AG09309 (cell line): ENCODE data around the gene PKIB.

Source experiments
- DNase-seq: peaks from one replicate; pipeline ENCODE4 v3.0.0-alpha.2; 2010; ENCODE audit warnings: low read depth
- H3K4me3 ChIP-seq: 2 replicates; pipeline ENCODE4 v1.5.1; 2011; ENCODE audit warnings: mild to moderate bottlenecking, low read depth, low read length, moderate library complexity; ENCODE audit not compliant: control insufficient read depth
- TF ChIP-seq, protein P1 (sequence below): IDR thresholded peaks from 2 replicates; pipeline ENCODE4 v1.5.1; 2011; ENCODE audit warnings: mild to moderate bottlenecking, low read depth, low read length, inconsistent platforms; ENCODE audit not compliant: insufficient read depth, control insufficient read depth; ENCODE audit errors: missing control alignments

The PKIB gene

DNA sequence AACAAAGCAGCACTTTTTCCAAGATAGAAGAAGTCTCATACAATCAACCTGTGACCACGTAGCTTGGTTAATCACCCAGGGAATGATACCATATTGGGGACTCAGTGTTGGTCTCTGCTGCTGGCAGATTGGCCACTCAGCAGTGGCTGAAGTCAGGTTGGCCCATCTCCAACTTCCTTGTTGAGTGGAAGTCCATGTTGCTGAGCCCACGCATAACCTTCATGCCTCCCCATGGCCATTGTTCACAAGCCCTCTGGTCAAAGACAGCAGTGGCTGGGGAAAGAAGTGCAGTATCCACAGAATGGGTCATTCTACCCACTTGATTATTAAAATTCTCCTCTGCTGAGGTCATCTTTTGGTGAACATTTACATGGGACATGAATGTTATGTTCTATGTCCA, 38.5 kb downstream of the PKIB start:
- TF ChIP-seq, protein P1, sequence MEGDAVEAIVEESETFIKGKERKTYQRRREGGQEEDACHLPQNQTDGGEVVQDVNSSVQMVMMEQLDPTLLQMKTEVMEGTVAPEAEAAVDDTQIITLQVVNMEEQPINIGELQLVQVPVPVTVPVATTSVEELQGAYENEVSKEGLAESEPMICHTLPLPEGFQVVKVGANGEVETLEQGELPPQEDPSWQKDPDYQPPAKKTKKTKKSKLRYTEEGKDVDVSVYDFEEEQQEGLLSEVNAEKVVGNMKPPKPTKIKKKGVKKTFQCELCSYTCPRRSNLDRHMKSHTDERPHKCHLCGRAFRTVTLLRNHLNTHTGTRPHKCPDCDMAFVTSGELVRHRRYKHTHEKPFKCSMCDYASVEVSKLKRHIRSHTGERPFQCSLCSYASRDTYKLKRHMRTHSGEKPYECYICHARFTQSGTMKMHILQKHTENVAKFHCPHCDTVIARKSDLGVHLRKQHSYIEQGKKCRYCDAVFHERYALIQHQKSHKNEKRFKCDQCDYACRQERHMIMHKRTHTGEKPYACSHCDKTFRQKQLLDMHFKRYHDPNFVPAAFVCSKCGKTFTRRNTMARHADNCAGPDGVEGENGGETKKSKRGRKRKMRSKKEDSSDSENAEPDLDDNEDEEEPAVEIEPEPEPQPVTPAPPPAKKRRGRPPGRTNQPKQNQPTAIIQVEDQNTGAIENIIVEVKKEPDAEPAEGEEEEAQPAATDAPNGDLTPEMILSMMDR = no peak
- no peak for DNase-seq

DNA sequence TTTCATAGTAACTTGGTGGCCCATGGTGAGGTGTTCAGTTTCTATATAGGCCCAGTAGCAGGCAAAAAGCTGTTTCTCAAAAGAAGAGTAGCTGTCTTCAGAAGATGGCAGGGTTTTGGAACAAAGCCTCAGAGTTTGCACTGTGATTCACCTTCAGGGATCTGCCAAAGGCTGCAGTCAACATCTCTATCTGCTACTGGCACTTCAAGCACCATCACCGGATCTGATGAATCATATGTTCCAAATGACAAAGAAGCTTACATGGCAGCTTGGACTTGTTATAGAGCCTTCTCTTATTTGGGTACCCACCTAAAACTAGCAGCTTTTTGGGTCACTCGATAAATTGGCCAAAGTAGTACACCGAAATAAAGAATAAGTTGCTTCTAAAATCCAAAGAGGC, 39.5 kb downstream of the PKIB start:
- DNase-seq = no peak
- no peak overlapping the region for H3K4me3 ChIP-seq
- TF ChIP-seq, protein P1 = no peak

More for the DNA sequence above, 38.5 kb downstream of the PKIB start:
- H3K4me3 ChIP-seq = no peak overlapping the region

DNA sequence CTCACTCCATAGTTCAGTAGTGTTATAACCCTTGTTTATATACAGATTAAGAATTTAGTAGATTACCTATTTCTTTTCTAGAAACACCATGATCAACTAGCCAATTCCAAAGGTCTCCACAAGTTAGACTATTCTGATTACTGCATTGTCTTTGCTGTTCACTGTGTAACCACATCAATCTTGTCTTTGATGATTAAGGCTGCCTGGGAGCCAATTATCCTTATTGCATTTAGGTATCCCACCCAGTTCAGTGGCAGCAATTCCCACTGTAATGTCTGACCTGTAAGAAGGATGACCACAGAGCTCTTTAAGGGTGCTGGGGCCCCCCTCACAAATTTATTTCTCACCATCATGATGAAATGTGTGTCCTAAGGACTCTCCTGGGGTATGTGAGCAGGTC, 40.2 kb downstream of the PKIB start:
- TF ChIP-seq, protein P1 = no peak
- H3K4me3 ChIP-seq = no peak overlapping the region
- DNase-seq = no peak

DNA sequence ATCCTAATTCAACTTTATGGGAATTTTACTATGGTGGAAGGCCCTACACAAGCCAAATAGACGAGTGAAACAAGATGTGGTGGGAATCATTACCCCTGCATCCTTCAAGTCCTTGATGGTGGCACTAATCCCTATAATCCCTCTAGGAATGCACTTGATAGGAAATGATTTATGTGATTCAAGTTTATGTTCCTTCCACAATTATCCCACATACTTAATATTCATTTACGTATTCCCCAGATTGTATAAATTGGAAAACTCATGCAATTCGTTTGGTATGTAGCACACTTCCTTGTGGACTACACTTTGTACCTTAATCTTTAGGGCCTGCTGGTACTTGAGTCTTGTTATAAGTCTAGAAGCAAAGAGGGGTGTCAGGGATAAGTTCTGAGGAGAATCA, 40.8 kb downstream of the PKIB start:
- TF ChIP-seq, protein P1 = no peak
- no peak overlapping the region for H3K4me3 ChIP-seq
- DNase-seq = no peak

DNA sequence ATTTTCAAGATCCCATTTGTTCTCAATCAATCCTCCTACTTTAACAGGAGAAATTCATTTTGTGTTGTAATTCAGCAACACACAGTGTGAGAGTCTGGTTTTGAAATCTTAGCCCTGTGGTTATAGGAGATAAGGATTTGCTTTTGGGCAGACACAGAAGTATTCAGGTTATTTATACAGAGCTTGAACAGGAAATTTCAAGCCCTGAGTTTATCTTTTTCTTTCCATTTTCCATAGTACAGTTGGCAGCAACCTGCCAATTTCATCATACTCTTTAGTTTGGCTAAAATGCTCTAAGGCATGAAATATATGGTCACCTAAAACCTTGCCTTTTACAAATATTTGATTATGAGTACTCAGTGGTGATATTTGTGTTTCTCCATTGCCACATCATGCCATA, 41.4 kb downstream of the PKIB start:
- no peak for DNase-seq
- TF ChIP-seq, protein P1 = no peak
- H3K4me3 ChIP-seq = no peak overlapping the region

DNA sequence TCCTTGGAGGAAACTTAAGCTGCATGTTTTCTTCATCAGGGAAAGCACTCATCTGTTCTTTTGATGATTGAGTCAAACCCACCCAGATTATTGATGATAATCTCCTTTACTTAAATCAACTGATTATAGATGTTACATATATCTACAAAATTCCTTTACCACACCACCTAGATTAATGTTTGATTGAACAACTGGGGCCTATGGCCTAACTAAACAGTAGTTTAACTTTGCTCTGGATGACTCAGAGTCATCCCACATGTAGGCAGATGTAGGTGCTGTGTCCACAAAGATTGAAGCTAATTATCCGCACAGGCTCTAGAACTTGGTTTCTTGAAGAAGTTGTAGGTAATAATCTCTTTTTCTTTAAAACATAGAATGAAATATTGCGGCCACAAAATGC, 42.2 kb downstream of the PKIB start:
- H3K4me3 ChIP-seq = no peak overlapping the region
- no peak for DNase-seq
- TF ChIP-seq, protein P1 = no peak

DNA sequence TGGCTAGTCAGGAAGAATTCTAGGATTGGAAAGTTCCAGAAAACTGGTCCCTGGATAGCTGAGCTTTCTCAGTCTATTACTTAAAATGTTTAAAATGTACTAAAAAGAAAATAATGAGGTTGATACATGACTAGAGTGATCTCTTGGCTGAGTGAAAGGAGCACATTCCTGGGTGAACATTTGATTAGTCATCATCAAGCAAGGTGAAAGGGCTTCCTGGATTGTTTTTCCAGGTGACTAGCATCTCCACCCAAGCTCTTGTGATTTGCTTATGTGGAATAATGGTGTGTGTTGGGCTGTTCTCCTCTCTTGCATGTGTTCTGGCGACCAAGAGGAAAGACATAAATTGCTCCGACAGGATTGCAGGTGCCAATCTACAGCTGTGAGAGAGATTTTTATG, 42.9 kb downstream of the PKIB start:
- TF ChIP-seq, protein P1 = no peak
- DNase-seq = no peak
- no peak overlapping the region for H3K4me3 ChIP-seq
